ENCODE results near the gene ZNF653. TPM values are rescaled to one million over a fixed set of nuclear protein-coding genes. Genes with fewer than 3 reads are reported as not detected.

Gene ZNF653
- total RNA-seq, 2 experiments from 2014 or later, result 7.4 to 7.5 TPM

GRCh38 chr19:11481534-11482383 is 23.9 kb downstream of the ZNF653 start:
- H3K27me3 ChIP-seq (ENCODE audit: control insufficient read depth in 1 of 2, insufficient read depth in 2 of 2, low read length in 2 of 2), result peaks cover 27 to 35% of the 10 kb centered on the region in 2 experiments
- no peak overlapping the region for H3K27ac ChIP-seq (ENCODE audit: low read depth in 1 of 2, low read length in 2 of 2)
- ChIA-PET POLR2A (interaction anchor here (0.6 to 2.0 kb wide), 9 partner anchors 11 to 241 kb away, joined by 3 to 15 read pairs (median 5); partner anchors contain the start of genes ECSIT, ODAD3, PRKCSH and SWSAP1), CTCF (interaction anchor here (0.6 to 1.8 kb wide), 18 partner anchors 8 to 412 kb away, joined by 3 to 28 read pairs (median 4); partner anchors contain the start of genes CCDC159, ELOF1, EPOR and ODAD3)
- intact Hi-C loops (cut with DNase I, micrococcal nuclease), result loop anchor here (1.0 to 10.0 kb wide), 9 partner anchors 24 to 344 kb away; partner anchors contain the start of genes ODAD3 (in 2 of the 2), PRKCSH (in 2 of the 2) and ZNF653 (in 1 of the 2)
- H3K27me3 Mint-ChIP-seq, result peaks cover 57% of the 10 kb centered on the region
- H3K9me3 Mint-ChIP-seq, result no peaks in the 10 kb centered on the region
- H3K36me3 Mint-ChIP-seq (ENCODE audit: low read depth), result peaks cover 8% of the 10 kb centered on the region
- peaks cover 22% of the 10 kb centered on the region for H3K4me1 Mint-ChIP-seq (ENCODE audit: low read depth)
- peak; percentile 15 to 79 (median 46) for DNase-seq
- H3K36me3 ChIP-seq (ENCODE audit: insufficient read depth, low read length), result peaks cover 3% of the 10 kb centered on the region
- H3K4me1 ChIP-seq (ENCODE audit: insufficient read depth, low read length), result peaks cover 36% of the 10 kb centered on the region
- peak overlapping the region; percentile 7 for H3K4me3 ChIP-seq (ENCODE audit: low read length)
- peak overlapping the region; percentile 54 for H3K4me3 Mint-ChIP-seq
- ATAC-seq (ENCODE audit: poor library complexity), result peak; percentile 73
- H3K9me3 ChIP-seq (ENCODE audit: control insufficient read depth in 1 of 2, insufficient read depth in 1 of 2, low read length in 2 of 2), result peaks cover 0 to 22% of the 10 kb centered on the region in 2 experiments
- H3K27ac Mint-ChIP-seq, result no peak overlapping the region
- no peak for TF ChIP-seq CTCF (IDR thresholded peaks at IDR 0.05)

- Mint-ChIP-seq H3K4me3 (peak within 1 kb of the TSS; percentile 54), H3K36me3 (ENCODE audit: low read depth) (peaks cover 8% of the 10 kb centered on the region), H3K4me1 (ENCODE audit: low read depth) (peaks cover 22% of the 10 kb centered on the region), H3K27ac (no peak within 1 kb of the TSS), H3K9me3 (no peaks in the 10 kb centered on the region), H3K27me3 (peaks cover 57% of the 10 kb centered on the region)
- ChIA-PET POLR2A (no interaction called here), CTCF (interaction anchor here (1.3 to 1.7 kb wide), 3 partner anchors 46 to 100 kb away, joined by 3 to 8 read pairs (median 5); partner anchors contain the start of genes ELOF1, ODAD3 and PRKCSH)
- ATAC-seq (ENCODE audit: poor library complexity) (no peak), DNase-seq (peak in 2 of 14 experiments; percentile 42 to 44)
- intact Hi-C loops (cut with DNase I, micrococcal nuclease), result loop anchor here (5.0 to 10.0 kb wide), 3 partner anchors 44 to 239 kb away; partner anchors contain the start of genes ODAD3 (in 2 of the 2) and PRKCSH (in 2 of the 2)
- peak within 1 kb of the TSS; percentile 7 for H3K4me3 ChIP-seq (ENCODE audit: low read length)
- no peak within 1 kb of the TSS for H3K27ac ChIP-seq (ENCODE audit: low read depth in 1 of 2, low read length in 2 of 2)
- H3K36me3 ChIP-seq (ENCODE audit: insufficient read depth, low read length), result peaks cover 3% of the 10 kb centered on the region
- peaks cover 36% of the 10 kb centered on the region for H3K4me1 ChIP-seq (ENCODE audit: insufficient read depth, low read length)
- peaks cover 27 to 35% of the 10 kb centered on the region in 2 experiments for H3K27me3 ChIP-seq (ENCODE audit: control insufficient read depth in 1 of 2, insufficient read depth in 2 of 2, low read length in 2 of 2)
- peaks cover 0 to 20% of the 10 kb centered on the region in 2 experiments for H3K9me3 ChIP-seq (ENCODE audit: control insufficient read depth in 1 of 2, insufficient read depth in 1 of 2, low read length in 2 of 2)
- TF ChIP-seq CTCF (IDR thresholded peaks at IDR 0.05), result no peak
Observed at GRCh38 chr19:11480715-11481533, 24.7 kb downstream of the ZNF653 start, which contains the start of gene ELAVL3. Gene ELAVL3, minus strand, starts transcription at chr19:11481046. Its CDS starts 438 bp downstream, at chr19:11480608.

All from CD4-positive, alpha-beta T cell (primary cell).